Stimulated activated CD4-positive, alpha-beta T cell treated with anti-CD3 and anti-CD28 coated beads, Interleukin-12 subunit alpha, Interleukin-12 subunit beta, amount 100 ng/mL, for 4 hours (primary cell): ENCODE data around the gene HNRNPAB.
A peak's percentile ranks its signal among the peaks of the same experiment; 100 is the strongest.

Source experiments
- DNase-seq: peaks from one replicate; pipeline ENCODE4 v3.0.0-alpha.2; 2020

HNRNPAB gene

GRCh38 chr5:178204182-178204934 lies at the start of gene HNRNPAB:
TSS of gene HNRNPAB (plus strand) at chr5:178204533. CDS start at chr5:178204838, 305 bp downstream.
- DNase-seq: peak; percentile 96

- no peak for DNase-seq
Measured at GRCh38 chr5:178155065-178155464, 49.3 kb upstream of the HNRNPAB start.

- DNase-seq: no peak
Measured at GRCh38 chr5:178160176-178160575, 44.2 kb upstream of the HNRNPAB start.

- no peak for DNase-seq
Measured at GRCh38 chr5:178162481-178162880, 41.9 kb upstream of the HNRNPAB start.

GRCh38 chr5:178163772-178164735 lies 40.3 kb upstream of the HNRNPAB start:
- DNase-seq: peak; percentile 94

GRCh38 chr5:178165581-178165980 lies 38.8 kb upstream of the HNRNPAB start:
- DNase-seq: no peak

- no peak for DNase-seq
Measured at GRCh38 chr5:178170455-178170854, 33.9 kb upstream of the HNRNPAB start.

- DNase-seq: no peak
Measured at GRCh38 chr5:178174456-178174855, 29.9 kb upstream of the HNRNPAB start.

GRCh38 chr5:178176791-178177190 lies 27.5 kb upstream of the HNRNPAB start:
- DNase-seq: no peak

GRCh38 chr5:178177569-178177968 lies 26.8 kb upstream of the HNRNPAB start:
- DNase-seq: no peak

GRCh38 chr5:178180141-178180863 lies 24.0 kb upstream of the HNRNPAB start:
- DNase-seq: no peak

- no peak for DNase-seq
Measured at GRCh38 chr5:178182158-178182876, 22.0 kb upstream of the HNRNPAB start.

GRCh38 chr5:178186427-178186826 lies 17.9 kb upstream of the HNRNPAB start:
- no peak for DNase-seq

- no peak for DNase-seq
Measured at GRCh38 chr5:178187014-178187413, 17.3 kb upstream of the HNRNPAB start, which contains the start of gene GMCL2. TSS of gene GMCL2 (minus strand) at chr5:178187371. CDS start at chr5:178187299, 72 bp downstream.

GRCh38 chr5:178189433-178189832 lies 14.9 kb upstream of the HNRNPAB start:
- DNase-seq: no peak

GRCh38 chr5:178191661-178192060 lies 12.7 kb upstream of the HNRNPAB start:
- DNase-seq: no peak

GRCh38 chr5:178192244-178192643 lies 12.1 kb upstream of the HNRNPAB start:
- DNase-seq: no peak

GRCh38 chr5:178192787-178193186 lies 11.5 kb upstream of the HNRNPAB start:
- DNase-seq: no peak

GRCh38 chr5:178193251-178193809 lies 11.0 kb upstream of the HNRNPAB start:
- no peak for DNase-seq

- DNase-seq: no peak
Measured at GRCh38 chr5:178194026-178194425, 10.3 kb upstream of the HNRNPAB start.

GRCh38 chr5:178196281-178196812 lies 8.0 kb upstream of the HNRNPAB start:
- DNase-seq: no peak

GRCh38 chr5:178196986-178197385 lies 7.3 kb upstream of the HNRNPAB start:
- no peak for DNase-seq
